ENCODE measurements around the gene METTL2B.
A peak's percentile ranks its signal among the peaks of the same experiment; 100 is the strongest.
"Not testable (repeated sequence)": the region's sequence is repeated elsewhere in the genome, so short reads cannot be mapped to it uniquely, and the experiment has no call there.

The METTL2B gene

DNA sequence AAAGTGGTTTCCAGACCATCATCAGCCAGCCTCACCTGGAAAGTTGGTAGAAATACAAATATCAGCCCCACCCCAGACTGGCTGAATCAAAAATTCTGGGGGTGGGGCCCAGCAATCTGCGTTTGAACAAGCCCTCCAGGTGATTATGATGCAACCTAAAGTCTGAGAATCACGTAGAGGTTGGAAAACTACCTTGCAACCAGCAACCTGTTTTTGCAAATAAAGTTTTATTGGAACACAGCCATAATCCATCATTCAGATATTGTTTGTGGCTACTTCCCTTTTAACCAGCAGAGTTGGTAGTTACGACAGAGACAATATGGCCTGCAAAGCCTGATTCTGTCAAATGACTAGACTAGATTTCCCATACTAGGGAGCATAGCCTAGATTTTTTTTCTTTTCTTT, 49.5 kb downstream of the METTL2B start:
- not testable (repeated sequence) for DNase-seq (ENCODE audit: low read depth)

DNA sequence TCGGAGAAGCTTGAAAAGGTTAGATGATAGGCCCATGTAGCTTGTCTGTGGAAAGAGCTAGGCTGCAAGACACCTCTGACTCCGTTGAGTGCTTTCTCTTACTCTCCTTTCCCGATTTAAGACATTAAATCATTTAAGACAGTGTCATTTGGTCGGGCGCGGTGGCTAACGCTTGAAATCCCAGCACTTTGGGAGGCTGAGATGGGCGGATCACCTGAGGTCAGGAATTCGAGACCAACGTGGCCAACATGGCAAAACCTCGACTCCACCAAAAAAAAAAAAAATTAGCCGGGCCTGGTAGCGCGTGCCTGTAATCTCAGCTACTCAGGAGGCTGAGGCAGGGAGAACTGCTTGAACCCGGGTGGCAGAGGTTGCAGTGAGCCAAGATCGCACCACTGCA, 52.6 kb downstream of the METTL2B start:
- not testable (repeated sequence) for DNase-seq (ENCODE audit: low read depth)

GRCh38 chr7:128530121-128530854, 53.7 kb downstream of the METTL2B start:
- DNase-seq (ENCODE audit: low read depth): peak; percentile 22

DNA sequence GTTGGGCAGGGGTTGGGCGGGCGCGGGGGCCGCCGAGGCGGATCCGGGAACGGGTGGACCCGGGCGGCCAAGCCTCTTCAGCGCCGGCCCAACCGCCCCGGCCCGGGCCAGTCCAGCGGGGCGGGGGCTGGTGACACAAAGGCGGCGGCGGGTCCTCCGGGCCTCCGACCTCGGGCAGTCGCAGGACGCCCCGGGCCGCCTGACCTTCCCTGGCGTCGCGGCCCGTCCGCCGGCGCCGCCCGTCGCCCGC, 54.2 kb downstream of the METTL2B start:
- no peak for DNase-seq (ENCODE audit: low read depth)

DNA sequence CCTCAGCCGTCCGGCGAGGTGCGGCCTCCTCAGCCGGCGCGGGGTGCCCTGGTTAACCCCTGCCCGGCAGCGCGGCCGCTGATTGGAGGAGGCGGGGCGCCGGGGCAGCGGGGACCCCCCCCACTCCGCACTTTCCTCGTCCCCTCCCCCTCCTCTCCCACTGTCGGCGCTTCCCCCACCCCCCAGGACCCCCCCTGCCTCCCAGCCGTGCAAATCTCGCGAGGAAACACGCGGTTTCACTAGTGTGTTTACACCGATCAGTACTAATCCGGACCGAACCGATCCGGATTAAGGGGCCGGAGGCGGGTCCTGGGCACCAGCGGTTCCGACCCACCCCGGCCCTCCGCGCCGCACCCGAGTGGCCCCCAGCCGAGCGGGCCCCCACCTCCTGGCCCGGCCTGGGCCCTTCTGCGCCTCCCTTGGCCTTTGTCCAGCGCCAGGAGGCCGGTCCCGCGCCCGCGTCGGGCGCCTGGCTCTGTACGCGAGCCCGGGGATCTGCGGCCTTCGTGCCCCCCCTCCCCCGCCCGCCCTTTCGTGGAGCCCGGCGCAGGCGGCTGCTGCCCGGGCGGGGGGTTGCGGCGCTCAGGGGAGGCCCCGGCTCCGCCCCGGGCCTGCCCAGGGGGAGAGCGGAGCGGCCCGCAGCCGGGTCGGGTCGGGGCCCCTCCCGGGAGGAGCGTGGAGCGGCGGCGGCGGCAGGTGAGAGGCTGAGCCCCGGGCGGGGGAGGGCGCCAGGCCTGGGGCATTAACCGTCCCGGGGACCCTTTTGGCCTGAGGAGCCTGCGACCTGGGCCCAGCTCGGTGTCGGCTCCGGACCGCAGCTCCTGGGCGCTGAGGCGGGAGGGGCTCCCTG, 54.8 kb downstream of the METTL2B start:
- peak; percentile 64 for DNase-seq (ENCODE audit: low read depth)

GRCh38 chr7:128531955-128532478, 55.5 kb downstream of the METTL2B start:
- peak; percentile 3 for DNase-seq (ENCODE audit: low read depth)

- not testable (repeated sequence) for DNase-seq (ENCODE audit: low read depth)
These were observed 56.4 kb downstream of the METTL2B start for GRCh38 chr7:128532956-128533355.

GRCh38 chr7:128537410-128537809, 60.9 kb downstream of the METTL2B start:
- not testable (repeated sequence) for DNase-seq (ENCODE audit: low read depth)

GRCh38 chr7:128542530-128542929, 66.0 kb downstream of the METTL2B start:
- DNase-seq (ENCODE audit: low read depth): not testable (repeated sequence)

DNA sequence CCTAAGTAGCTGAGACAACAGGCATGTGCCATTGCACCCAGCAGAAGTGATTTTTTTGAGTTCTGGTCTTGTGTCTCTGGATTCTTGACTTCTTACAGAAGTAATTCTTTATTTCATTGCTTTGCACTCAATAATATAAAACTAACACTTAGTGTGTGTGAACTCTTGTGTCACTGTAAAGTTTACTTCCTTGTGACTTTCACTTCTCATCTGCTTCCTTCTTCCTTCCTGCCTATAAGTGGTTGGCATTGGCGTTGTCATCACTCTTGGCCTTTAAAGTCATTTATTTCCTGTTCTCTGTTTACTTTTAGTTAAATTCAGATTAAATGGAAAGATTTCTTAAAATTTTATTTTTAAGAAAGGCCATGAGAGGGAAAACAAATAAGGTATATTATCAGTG, 66.8 kb downstream of the METTL2B start:
- not testable (repeated sequence) for DNase-seq (ENCODE audit: low read depth)

- not testable (repeated sequence) for DNase-seq (ENCODE audit: low read depth)
These were observed 69.8 kb downstream of the METTL2B start for GRCh38 chr7:128546319-128546851.

GRCh38 chr7:128550920-128551319, 74.4 kb downstream of the METTL2B start:
- no peak for DNase-seq (ENCODE audit: low read depth)

GRCh38 chr7:128554394-128554793, 77.8 kb downstream of the METTL2B start:
- not testable (repeated sequence) for DNase-seq (ENCODE audit: low read depth)
